Kidney tubule cell (primary cell): ENCODE results near the gene DDX3X.
"Not testable (repeated sequence)": the region's sequence is repeated elsewhere in the genome, so short reads cannot be mapped to it uniquely, and the experiment has no call there.

Experiments used
- DNase-seq: peaks from one replicate; pipeline ENCODE4 v3.0.0-alpha.2; 2018; ENCODE audit warnings: low spot score

DDX3X gene

GRCh38 chrX:41333744-41334362 lies at the start of gene DDX3X:
DDX3X (plus strand) TSS chrX:41334162; CDS start chrX:41334253, 91 bp downstream.
- DNase-seq = peak; percentile 95

- DNase-seq = not testable (repeated sequence)
Measured at GRCh38 chrX:41285928-41286327, 48.0 kb upstream of the DDX3X start.

- peak; percentile 66 for DNase-seq
Measured at GRCh38 chrX:41288641-41289040, 45.3 kb upstream of the DDX3X start.

- DNase-seq = no peak
Measured at GRCh38 chrX:41289095-41289494, 44.9 kb upstream of the DDX3X start.

- DNase-seq = no peak
Measured at GRCh38 chrX:41291309-41291708, 42.7 kb upstream of the DDX3X start.

GRCh38 chrX:41293269-41293668 lies 40.7 kb upstream of the DDX3X start:
- peak; percentile 42 for DNase-seq

GRCh38 chrX:41300758-41301437 lies 33.1 kb upstream of the DDX3X start:
- peak; percentile 46 for DNase-seq

GRCh38 chrX:41301438-41301824 lies 32.5 kb upstream of the DDX3X start:
- DNase-seq = no peak

GRCh38 chrX:41302370-41302769 lies 31.6 kb upstream of the DDX3X start:
- DNase-seq = peak; percentile 47

GRCh38 chrX:41303013-41303412 lies 30.9 kb upstream of the DDX3X start:
- DNase-seq = peak; percentile 58

- DNase-seq = no peak
Measured at GRCh38 chrX:41304178-41304577, 29.8 kb upstream of the DDX3X start.

- no peak for DNase-seq
Measured at GRCh38 chrX:41308884-41309647, 24.9 kb upstream of the DDX3X start.

GRCh38 chrX:41312786-41313185 lies 21.2 kb upstream of the DDX3X start:
- no peak for DNase-seq

GRCh38 chrX:41313419-41313818 lies 20.5 kb upstream of the DDX3X start:
- DNase-seq = peak; percentile 75

- DNase-seq = no peak
Measured at GRCh38 chrX:41314204-41314603, 19.8 kb upstream of the DDX3X start.

- no peak for DNase-seq
Measured at GRCh38 chrX:41314881-41315280, 19.1 kb upstream of the DDX3X start.

GRCh38 chrX:41316266-41316665 lies 17.7 kb upstream of the DDX3X start:
- DNase-seq = not testable (repeated sequence)

- DNase-seq = no peak
Measured at GRCh38 chrX:41317477-41318208, 16.3 kb upstream of the DDX3X start.

GRCh38 chrX:41320393-41320792 lies 13.6 kb upstream of the DDX3X start:
- no peak for DNase-seq

GRCh38 chrX:41322821-41323603 lies 10.9 kb upstream of the DDX3X start:
- DNase-seq = no peak

- DNase-seq = no peak
Measured at GRCh38 chrX:41326431-41326830, 7.5 kb upstream of the DDX3X start.

- no peak for DNase-seq
Measured at GRCh38 chrX:41327341-41327740, 6.6 kb upstream of the DDX3X start.
